Effector memory CD8-positive, alpha-beta T cell (primary cell): ENCODE data around the gene ZNF212.

Experiments
- ATAC-seq: fragments of 150-1000 bp; cut with Tn5 transposase; replicated peaks from 2 replicates; pipeline ENCODE4 v1.10.0; 2021; ENCODE audit warnings: mild to moderate bottlenecking, moderate library complexity
- DNase-seq, 3 experiments: peaks; one replicate each; pipeline ENCODE4 v3.0.0; 2021
- H3K27ac Mint-ChIP-seq, 2 donors: one replicate each; pipeline ENCODE4 v1.8.0; 2022; ENCODE audit warnings: mild to moderate bottlenecking in 2 of 2, mixed read lengths in 2 of 2, moderate library complexity in 2 of 2
- H3K27me3 Mint-ChIP-seq, 2 donors: one replicate each; pipeline ENCODE4 v1.8.0; 2022; ENCODE audit warnings: mixed read lengths in 2 of 2
- H3K36me3 Mint-ChIP-seq: one replicate; pipeline ENCODE4 v1.8.0; 2022; ENCODE audit warnings: mild to moderate bottlenecking, moderate library complexity, mixed read lengths; ENCODE audit not compliant: insufficient read depth
- H3K4me1 Mint-ChIP-seq, 2 donors: one replicate each; pipeline ENCODE4 v1.8.0; 2022; ENCODE audit warnings: low read depth in 2 of 2, mixed read lengths in 2 of 2
- H3K4me3 Mint-ChIP-seq, 2 donors: one replicate each; pipeline ENCODE4 v1.8.0; 2022; ENCODE audit warnings: mild to moderate bottlenecking in 2 of 2, mixed read lengths in 2 of 2, moderate library complexity in 2 of 2
- H3K9me3 Mint-ChIP-seq, 2 donors: one replicate each; pipeline ENCODE4 v1.8.0; 2022; ENCODE audit warnings: mixed read lengths in 2 of 2

Gene ZNF212

DNA sequence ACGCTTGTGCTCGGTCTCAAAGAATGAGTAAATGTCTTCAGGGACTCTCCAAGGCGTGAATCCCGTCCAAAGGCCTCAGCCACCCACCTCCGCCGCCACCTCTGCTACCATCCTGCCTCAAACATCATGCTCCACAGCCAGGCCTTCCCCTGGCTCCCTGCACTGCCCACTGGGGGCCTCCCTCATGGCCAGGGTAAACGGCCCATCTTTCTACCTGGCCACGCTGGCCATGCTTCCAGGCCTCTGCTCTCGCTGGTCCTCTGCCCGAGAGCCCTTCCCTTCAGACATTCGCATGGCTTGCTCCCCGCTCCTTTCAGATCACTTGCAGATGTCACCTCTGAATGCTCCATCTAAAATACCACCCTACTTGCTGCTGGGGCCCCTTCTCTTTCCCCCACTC lies 62.8 kb downstream of the ZNF212 start:
- Mint-ChIP-seq H3K27me3 (peaks cover 8 to 27% of the 10 kb centered on the region in 2 donors), H3K27ac (no peak overlapping the region), H3K4me1 (no peaks in the 10 kb centered on the region), H3K36me3 (no peaks in the 10 kb centered on the region), H3K9me3 (no peaks in the 10 kb centered on the region), H3K4me3 (no peak overlapping the region)
- ATAC-seq (no peak), DNase-seq (no peak)

DNA sequence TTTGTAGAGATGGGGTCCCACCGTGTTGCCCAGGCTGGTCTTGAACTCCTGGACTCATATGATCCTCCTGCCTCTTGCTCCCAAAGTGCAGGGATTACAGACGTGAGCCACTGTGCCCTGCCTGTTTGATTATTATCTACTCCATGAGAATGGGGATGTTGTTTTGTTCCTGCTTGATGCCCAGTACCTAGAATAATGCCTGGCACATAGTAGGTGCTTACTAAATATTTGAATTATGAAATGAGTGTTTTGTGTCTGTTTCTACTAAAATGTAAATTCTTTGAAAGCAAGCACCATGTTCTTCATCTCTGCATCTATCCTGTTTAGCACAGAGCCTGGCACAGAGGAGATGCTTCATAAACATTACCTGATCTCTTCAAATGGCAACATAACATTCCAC lies 63.4 kb downstream of the ZNF212 start:
- no peaks in the 10 kb centered on the region for H3K36me3 Mint-ChIP-seq
- no peak for DNase-seq
- H3K4me1 Mint-ChIP-seq = no peaks in the 10 kb centered on the region
- no peak for ATAC-seq
- H3K4me3 Mint-ChIP-seq = no peak overlapping the region
- H3K27me3 Mint-ChIP-seq = peaks cover 8 to 27% of the 10 kb centered on the region in 2 donors
- H3K27ac Mint-ChIP-seq = no peak overlapping the region
- H3K9me3 Mint-ChIP-seq = no peaks in the 10 kb centered on the region

DNA sequence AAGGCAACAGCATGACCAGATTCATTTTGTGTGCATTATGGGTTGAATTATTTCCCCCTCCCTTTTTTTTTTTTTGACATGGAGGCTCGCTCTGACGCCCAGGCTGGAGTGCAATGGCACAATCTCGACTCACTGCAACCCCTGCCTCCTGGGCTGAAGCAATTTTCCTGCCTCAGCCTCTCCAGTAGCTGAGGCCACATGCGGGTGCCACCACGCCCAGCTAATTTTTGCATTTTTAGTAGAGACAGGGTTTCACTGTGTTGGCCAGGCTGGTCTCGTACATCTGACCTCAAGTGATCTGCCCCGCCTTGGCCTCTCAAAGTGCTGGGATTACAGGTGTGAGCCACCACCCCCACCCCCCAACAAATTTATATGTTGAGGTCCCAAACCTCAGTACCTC lies 64.6 kb downstream of the ZNF212 start:
- Mint-ChIP-seq H3K27me3 (peaks cover 8 to 27% of the 10 kb centered on the region in 2 donors), H3K27ac (no peak overlapping the region), H3K4me1 (no peaks in the 10 kb centered on the region), H3K4me3 (no peak overlapping the region), H3K36me3 (no peaks in the 10 kb centered on the region), H3K9me3 (no peaks in the 10 kb centered on the region)
- DNase-seq = no peak
- no peak for ATAC-seq
